Fibroblast of pulmonary artery (primary cell): ENCODE results near the gene EYS.
A peak's percentile ranks its signal among the peaks of the same experiment; 100 is the strongest.

ENCODE experiments used
- DNase-seq: peaks from one replicate; pipeline ENCODE4 v3.0.0-alpha.2; 2010; ENCODE audit warnings: low read depth
- H3K4me3 ChIP-seq: replicated peaks from 2 replicates; pipeline ENCODE4 v1.5.1; 2011; ENCODE audit warnings: low read depth, mild to moderate bottlenecking, control low read depth, low read length, moderate library complexity
- TF ChIP-seq, protein P1 (sequence below): IDR thresholded peaks from 2 replicates; pipeline ENCODE4 v1.5.1; 2011; ENCODE audit warnings: mild to moderate bottlenecking, control low read depth, low read length, inconsistent platforms; ENCODE audit errors: missing control alignments

Gene EYS

GRCh38 chr6:64330694-64331307 is 1376.2 kb downstream of the EYS start:
- DNase-seq: peak; percentile 75
- TF ChIP-seq, protein P1, sequence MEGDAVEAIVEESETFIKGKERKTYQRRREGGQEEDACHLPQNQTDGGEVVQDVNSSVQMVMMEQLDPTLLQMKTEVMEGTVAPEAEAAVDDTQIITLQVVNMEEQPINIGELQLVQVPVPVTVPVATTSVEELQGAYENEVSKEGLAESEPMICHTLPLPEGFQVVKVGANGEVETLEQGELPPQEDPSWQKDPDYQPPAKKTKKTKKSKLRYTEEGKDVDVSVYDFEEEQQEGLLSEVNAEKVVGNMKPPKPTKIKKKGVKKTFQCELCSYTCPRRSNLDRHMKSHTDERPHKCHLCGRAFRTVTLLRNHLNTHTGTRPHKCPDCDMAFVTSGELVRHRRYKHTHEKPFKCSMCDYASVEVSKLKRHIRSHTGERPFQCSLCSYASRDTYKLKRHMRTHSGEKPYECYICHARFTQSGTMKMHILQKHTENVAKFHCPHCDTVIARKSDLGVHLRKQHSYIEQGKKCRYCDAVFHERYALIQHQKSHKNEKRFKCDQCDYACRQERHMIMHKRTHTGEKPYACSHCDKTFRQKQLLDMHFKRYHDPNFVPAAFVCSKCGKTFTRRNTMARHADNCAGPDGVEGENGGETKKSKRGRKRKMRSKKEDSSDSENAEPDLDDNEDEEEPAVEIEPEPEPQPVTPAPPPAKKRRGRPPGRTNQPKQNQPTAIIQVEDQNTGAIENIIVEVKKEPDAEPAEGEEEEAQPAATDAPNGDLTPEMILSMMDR: peak; percentile 83
- H3K4me3 ChIP-seq: no peak overlapping the region

- TF ChIP-seq, protein P1: no peak
Measured at GRCh38 chr6:64326939-64327338, 1380.1 kb downstream of the EYS start.

DNA sequence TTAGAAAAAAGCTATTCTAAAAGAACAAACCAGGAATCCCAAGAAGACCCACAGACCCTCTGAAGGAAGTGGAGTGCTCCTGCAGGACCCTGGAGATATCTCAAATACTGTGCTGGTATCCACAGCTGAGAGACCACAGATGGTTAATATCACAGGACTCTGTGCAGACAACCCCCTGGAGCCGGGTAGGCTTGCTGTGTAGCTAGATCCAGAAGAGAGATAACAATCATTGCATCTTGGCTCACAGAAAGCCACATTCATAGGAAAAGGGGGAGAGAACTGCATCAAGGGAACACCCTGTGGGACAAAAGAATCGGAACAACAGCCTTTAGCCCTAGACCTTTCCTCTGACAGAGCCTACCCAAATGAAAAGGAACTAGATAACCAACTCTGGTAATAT is 1381.9 kb downstream of the EYS start:
- TF ChIP-seq, protein P1: no peak
- no peak for DNase-seq
- H3K4me3 ChIP-seq: no peak overlapping the region

More at GRCh38 chr6:64326939-64327338, 1380.1 kb downstream of the EYS start:
- no peak for DNase-seq
- H3K4me3 ChIP-seq: no peak overlapping the region

- TF ChIP-seq, protein P1: no peak
- no peak for DNase-seq
- no peak overlapping the region for H3K4me3 ChIP-seq
Measured at GRCh38 chr6:64310214-64310613, 1396.8 kb downstream of the EYS start.

DNA sequence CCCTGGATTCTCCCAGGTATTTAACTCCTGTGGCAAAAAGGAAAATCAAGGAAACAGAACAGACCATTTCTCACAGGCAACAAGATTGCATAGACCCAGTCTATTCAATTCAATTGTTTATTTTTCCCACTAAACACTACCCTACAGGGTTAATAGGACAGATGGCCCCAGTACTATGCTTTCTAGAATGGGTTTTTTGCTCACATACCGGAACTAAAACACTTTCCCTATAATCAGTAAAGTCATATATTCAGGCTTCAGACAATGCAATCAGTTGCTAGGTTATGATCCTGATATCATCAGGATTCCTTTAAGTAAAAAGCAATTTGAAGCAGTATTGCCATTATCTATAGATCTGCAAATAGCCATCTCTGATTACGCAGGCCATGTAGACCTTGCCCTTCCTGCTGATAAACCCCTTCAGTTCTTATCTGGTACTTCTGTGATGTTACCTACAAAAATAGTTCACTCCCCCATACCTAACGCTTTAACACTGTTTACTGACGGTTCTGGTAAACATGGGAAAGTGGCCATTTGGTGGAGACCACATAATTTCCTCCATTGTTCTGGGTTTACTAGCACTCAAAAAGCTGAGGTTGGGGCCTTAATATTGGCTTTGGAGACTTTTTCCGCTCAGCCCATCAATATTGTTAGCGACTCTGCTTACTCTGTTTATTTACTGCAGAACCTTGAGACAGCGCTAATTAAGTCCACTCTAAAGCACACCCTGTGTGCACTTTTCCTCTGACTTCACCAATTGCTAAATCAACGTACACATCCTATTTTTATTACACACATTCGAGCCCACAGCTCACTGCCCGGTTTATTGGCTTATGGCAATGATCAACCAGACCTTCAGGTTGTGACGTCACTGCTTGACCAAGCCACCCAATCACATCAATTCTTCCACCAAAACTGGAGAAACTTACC is 1405.5 kb downstream of the EYS start:
- H3K4me3 ChIP-seq: no peak overlapping the region
- TF ChIP-seq, protein P1: no peak
- DNase-seq: no peak

DNA sequence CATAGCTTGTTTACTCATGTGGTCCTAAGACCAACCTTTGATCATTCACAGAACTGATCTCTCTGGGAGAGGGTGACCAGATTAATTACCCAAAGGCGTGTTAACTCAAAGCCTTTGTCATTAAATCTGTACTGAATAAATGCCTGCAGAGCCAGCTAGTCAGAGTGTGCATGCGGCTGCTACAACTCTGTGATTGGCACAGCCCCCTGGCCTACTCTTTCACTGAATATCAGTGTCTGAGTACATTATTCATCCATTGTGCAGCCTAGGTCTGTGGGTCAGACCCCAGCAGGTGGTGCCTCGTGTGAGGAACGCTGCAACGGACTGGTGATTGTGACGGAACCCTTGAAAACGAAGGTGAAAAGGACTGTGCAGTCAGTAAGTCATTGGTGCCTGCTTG is 1407.8 kb downstream of the EYS start:
- TF ChIP-seq, protein P1: no peak

More for the DNA sequence above, 1407.8 kb downstream of the EYS start:
- H3K4me3 ChIP-seq: no peak overlapping the region
- no peak for DNase-seq
